PC-3 (cell line): Measurements from ENCODE around the gene TAB3.

ENCODE experiments used
- CTCF ChIP-seq: fragments of 300-600 bp; sonication (generic); conservative IDR thresholded peaks from 2 replicates; pipeline ENCODE4 v1.5.1; 2017; ENCODE audit warnings: antibody characterized with exemption, low read depth, mild to moderate bottlenecking, low read length
- EZH2 ChIP-seq: fragments of 300-600 bp; sonication (generic); IDR thresholded peaks from one replicate; pipeline ENCODE4 v1.6.1; 2017; ENCODE audit warnings: antibody characterized with exemption, mild to moderate bottlenecking, low read length; ENCODE audit not compliant: unreplicated experiment
- EZH2phosphoT487 ChIP-seq: fragments of 300-600 bp; sonication (generic); IDR thresholded peaks from 2 replicates; pipeline ENCODE4 v1.6.1; 2018; ENCODE audit warnings: mild to moderate bottlenecking, antibody characterized with exemption, low read length, borderline replicate concordance

- TF ChIP-seq CTCF (no peak), EZH2 (no peak), EZH2phosphoT487 (no peak)
Observed at GRCh38 chrX:30887288-30887687, 1.8 kb downstream of the TAB3 start.
